NCI-H82 treated with DMSO at 0.1 percent for 48 hours (cell line): ENCODE results near the gene HES7.

Experiments used
- DNase-seq: peaks from one replicate; lab custom pipeline; 2025; ENCODE audit not compliant: unreplicated experiment; lab: John Stamatoyannopoulos, UW

Gene HES7

DNA sequence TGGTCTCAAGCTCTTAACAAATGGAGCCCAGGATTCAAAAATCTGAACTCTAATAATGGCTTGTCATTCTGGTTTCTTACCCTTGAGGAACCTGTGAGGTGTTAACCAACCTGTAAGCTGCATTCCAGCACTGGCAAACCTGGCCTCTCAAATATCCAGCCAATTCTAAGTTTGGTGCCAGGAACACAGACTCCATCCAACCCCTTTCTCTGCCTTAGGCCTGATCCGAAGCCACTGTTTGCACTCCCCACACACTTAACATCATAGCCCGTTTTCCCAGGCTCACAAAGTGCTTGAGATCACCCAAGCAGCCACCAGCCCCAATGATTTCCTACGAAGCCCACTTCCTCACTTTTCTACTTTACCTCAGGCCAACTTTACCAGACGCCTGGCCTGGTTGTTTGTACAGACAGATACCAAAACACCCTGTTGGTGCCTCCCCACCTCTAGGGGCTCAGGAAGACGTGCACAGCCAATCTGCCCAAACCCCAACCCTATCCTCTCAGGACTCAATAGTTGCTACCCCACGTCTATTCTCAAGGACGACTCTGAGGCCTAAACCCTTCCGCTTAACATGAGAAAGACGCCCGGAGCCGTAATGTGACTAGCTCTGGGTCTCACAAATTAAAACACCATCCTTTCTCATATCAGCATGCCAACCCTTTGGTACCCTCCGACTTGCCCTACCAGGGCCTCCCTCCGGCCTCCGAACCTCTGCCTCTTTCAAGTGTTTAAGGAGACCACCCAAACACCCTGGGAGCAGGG lies 31.5 kb upstream of the HES7 start:
- DNase-seq = no peak

GRCh38 chr17:8154608-8155155 lies 30.8 kb upstream of the HES7 start:
- DNase-seq = no peak

DNA sequence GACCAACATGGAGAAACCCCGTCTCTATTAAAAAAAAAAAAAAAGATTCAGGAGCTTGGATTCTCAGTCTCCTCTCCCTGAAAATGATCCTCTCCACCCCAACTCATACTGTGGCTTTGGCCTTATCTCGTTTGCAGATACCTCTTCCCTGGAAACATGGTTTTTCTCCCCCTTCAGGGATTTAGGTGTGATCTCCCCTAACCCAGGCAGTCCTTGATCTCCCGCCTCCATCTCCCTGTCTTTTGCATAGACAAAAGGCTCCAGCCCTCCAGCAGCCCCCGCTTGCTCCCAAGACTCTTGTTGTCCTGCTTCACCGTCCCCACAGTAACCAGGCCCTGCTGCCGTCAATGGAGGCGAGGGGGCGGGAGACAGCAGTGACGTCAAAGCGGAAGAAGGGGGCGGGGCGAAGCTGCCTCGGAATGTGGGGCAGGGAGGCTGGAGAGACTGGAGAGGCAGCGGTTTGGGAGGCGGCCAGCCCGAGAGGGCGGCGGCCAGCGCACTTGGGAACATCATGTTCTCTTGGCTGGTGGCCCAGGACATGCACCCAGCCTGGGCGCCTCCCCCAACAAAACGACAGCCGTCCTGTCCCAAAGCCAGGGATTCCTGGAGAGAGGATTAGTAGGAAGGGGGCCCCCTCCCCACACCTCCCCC lies 30.2 kb upstream of the HES7 start:
- DNase-seq = peak; percentile 96

- peak; percentile 60 for DNase-seq
These were observed 29.6 kb upstream of the HES7 start for GRCh38 chr17:8153525-8153956.

GRCh38 chr17:8153031-8153451 lies 29.1 kb upstream of the HES7 start:
- no peak for DNase-seq

- peak; percentile 96 for DNase-seq
These were observed 28.3 kb upstream of the HES7 start, which contains the start of gene PER1 for GRCh38 chr17:8152112-8152775. PER1 (minus strand) TSS chr17:8152404; CDS start chr17:8150706, 1,698 bp downstream.

GRCh38 chr17:8151641-8152111 lies 27.8 kb upstream of the HES7 start:
- no peak for DNase-seq

- DNase-seq = peak; percentile 51
These were observed 27.3 kb upstream of the HES7 start for GRCh38 chr17:8151120-8151640.

- DNase-seq = no peak
These were observed 26.6 kb upstream of the HES7 start for GRCh38 chr17:8150194-8151119.

DNA sequence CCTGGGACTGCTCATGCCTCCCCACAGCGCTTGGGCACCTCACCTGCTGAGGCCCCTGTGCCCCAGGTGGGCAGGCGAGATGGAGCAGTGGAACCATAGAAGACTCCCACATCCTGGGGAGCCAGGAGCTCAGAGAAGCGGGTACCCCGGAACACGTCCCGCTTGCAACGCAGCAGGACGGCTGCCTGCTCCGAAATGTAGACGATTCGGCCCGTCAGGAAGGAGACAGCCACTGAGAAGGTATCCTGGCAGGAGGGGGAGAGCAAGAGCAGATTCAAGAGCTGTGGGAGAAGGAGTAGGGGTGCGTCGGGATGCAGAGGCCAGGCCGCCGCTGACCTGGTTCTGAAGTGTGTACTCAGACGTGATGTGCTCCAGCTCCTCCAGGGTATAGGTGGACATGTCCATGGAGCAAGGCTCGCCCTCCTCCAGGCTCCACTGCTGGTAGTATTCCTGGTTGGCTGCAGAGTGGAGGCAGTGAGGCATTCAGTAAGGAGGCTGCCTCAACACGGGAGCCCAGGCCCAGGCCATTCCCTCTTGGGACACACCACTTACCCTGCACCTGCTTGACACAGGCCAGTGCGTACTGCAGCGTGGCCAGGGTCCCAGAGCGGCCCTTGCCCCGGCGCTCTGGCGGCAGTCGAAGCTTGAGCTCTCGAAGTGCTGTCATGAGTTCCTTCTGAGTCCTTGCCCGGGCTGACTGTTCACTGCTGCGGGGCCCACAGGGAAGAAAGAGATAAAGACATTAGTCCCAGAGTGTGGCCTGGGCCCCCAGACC lies 25.7 kb upstream of the HES7 start:
- no peak for DNase-seq

- no peak for DNase-seq
These were observed 24.7 kb upstream of the HES7 start for GRCh38 chr17:8148560-8148959.

- no peak for DNase-seq
These were observed 24.0 kb upstream of the HES7 start for GRCh38 chr17:8147805-8148404.

DNA sequence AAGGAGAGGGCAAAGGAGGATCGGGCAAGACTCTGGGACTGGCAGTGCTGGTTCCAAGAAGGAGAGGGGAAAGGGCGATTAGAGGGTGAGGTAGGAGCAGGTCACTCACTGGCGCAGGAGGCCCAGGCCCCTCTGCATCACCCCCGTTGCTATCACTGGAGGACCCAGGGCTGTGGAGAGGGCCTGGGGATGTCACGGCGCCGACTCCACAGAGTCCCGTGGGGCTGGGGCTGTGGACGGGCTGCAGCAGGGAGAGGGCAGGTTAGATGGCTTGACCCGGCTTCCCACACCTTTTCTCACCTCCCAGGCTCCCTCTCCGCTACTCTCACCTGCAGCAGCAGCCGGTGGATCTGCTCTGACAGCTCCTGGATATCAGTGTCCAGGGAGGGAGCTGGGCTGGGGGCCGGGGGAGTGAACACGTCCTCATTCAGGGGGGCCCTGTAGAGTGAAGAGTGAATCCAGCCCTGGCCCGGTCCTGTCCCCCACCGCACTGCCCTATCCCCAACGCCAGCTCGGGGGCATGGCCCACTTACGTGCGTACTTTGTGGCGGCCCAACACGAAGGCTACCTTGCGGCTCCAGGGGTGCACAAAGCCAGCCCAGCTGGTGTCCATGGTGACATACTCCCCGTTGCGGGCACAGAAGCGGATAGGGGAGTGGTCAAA lies 23.4 kb upstream of the HES7 start:
- no peak for DNase-seq

DNA sequence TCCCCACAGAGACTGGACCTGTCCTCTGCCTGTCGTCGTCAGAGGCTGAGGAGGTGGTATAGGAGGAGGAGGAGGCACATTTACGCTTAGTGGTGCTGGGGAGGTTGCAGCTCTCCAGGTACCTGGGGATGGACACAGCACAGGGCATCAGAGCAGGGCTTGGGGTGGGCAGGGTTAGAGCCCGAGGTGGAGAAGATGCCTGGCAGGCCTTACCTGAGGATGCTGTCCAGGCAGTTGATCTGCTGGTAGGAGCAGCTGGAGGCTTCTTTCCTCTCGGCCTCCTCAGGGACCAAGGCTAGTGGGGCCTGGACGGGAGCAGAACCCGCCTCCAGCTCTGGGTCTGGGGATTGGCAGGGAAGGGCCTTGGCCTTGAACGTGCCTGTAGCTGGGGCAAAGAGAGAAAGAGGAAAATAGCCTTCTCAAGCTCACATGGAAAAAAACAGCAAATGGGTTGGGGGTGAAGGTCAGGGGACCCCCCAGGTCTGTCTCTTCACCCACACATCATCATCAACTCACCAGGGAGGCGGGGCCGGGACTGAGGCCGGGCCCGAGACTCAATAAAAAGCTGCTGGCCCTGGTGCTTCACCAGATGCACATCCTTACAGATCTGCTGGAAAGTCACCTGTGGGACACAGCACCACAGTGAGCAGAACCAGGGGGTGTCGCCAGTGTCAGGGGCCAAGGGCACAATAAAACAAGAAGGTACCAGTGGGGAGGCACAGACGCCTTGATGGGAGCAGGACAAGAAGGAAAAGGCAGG lies 22.7 kb upstream of the HES7 start:
- DNase-seq = no peak

DNA sequence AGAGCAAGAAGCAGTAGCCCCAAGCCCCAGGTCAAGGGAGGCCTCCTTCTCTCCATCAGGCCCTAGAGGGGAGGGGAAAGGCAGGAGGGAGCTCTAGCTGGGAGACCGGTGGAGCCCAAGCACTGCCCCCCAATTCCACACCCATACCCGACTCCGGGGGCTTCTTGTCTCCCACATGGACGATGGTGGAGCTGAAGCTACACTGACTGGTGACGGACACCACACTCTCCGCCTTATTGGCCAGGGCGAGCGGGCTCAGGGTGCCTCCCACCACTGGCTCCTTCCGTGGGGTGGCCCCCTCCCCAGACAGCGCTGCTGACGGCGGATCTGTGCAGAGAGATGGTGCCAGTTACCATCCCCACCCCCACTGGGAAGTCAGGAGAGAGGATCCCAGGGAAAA lies 21.9 kb upstream of the HES7 start:
- no peak for DNase-seq

DNA sequence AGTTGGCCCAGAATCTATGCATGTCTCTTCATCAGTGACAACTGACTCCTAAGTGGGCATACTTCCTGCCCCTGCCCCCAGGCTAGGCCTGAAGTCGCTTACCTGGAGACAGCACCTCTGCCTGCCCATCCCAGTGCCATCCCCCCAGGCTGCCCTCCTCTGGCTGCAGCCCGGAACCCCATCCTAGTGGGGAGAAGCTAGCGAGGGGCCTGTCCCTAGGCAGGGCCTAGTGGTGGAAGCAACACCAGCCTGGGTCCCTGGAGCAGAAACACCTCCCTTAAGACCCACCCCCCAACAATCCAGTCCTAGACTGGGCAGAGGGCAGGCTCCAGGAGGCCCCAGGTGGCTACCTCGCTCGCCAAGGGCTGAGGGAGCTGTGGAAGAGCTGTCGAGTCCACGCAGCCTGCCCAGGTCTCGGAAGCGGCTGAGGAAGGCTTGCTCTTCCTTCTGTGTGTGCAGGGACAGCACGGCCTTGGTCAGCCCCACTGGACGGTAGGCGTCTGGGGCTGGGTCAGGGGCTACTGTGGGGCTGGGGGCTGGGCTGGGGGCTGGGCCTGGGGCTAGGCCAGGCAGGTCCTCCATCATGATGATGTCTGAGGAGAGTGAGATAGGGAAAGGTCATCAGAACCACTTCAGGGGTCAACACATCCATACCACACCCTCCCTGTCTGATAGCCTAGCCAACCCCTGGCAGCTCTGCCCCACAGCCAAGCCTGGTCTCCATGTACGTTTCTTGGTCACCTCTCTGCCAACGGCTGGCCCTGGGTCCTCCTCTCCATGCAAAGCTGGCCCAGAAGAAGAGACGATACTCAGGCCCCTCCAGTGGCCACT lies 20.7 kb upstream of the HES7 start:
- no peak for DNase-seq
